H1 (cell line): ENCODE measurements around the gene TMEM232. TPM values are rescaled to one million over a fixed set of nuclear protein-coding genes. Genes with fewer than 3 reads are reported as not detected.

Experiments used
- BCL11A ChIP-seq, 2 experiments: IDR thresholded peaks; one replicate each; pipeline ENCODE4 v1.6.1; 2011; ENCODE audit warnings: low read depth in 2 of 2, low read length in 2 of 2, mild to moderate bottlenecking in 2 of 2
- CHD1 ChIP-seq: IDR thresholded peaks from 2 replicates; pipeline ENCODE4 v1.6.1; 2012; ENCODE audit warnings: low read depth, low read length, improper control_type of control experiment
- KDM5A ChIP-seq: fragments of 200-600 bp; IDR thresholded peaks from 2 replicates; pipeline ENCODE4 v1.7.1; 2012; ENCODE audit warnings: mild to moderate bottlenecking, low read length, inconsistent platforms, mixed read lengths
- NRF1 ChIP-seq: IDR thresholded peaks from 2 replicates; pipeline ENCODE4 v1.6.1; 2011; ENCODE audit warnings: mild to moderate bottlenecking, low read depth, low read length, improper control_type of control experiment
- RBBP5 ChIP-seq: IDR thresholded peaks from 2 replicates; pipeline ENCODE4 v1.7.1; 2012; ENCODE audit warnings: low read depth, mild to moderate bottlenecking, inconsistent platforms, low read length, moderate library complexity, borderline replicate concordance
- TCF12 ChIP-seq: IDR thresholded peaks from 2 replicates; pipeline ENCODE4 v1.6.1; 2011; ENCODE audit warnings: low read depth, mild to moderate bottlenecking, low read length
- polyA plus RNA-seq, 7 experiments: library from polyadenylated mRNA; depleted of rRNA in 3 of 7; stranded (reverse) in 5 of 7; unstranded in 2 of 7; fragments of >200 nt in 5 of 7; fragments of 200-250 nt in 2 of 7; gene quantifications; 1 replicate in 5 of 7; 2 replicates in 1 of 7; 4 replicates in 1 of 7; pipeline versions ENCODE4 v1.2.1 to v1.2.3, GENCODE V29; 2011 to 2013; ENCODE audit warnings: missing spikeins in 2 of 7, mixed read lengths in 2 of 7
- total RNA-seq: library from RNA; stranded (reverse); fragmentation: NEBNext Ultra II Directional; extraction: Animal tissue kit (Norgen Biotek cat#: 25700); gene quantifications from 2 replicates; pipeline ENCODE4 v1.2.1, GENCODE V29; 2021

Gene TMEM232
- total and polyA plus RNA-seq, 2 of the 8 experiments (the other 6 are each of a cell fraction or from before 2014, with no cell fraction given) = 0.38 to 1.3 TPM

GRCh38 chr5:110549301-110549700 lies 177.2 kb downstream of the TMEM232 start (continued):
- TF ChIP-seq NRF1 (no peak), KDM5A (no peak), CHD1 (no peak), RBBP5 (no peak), TCF12 (no peak), BCL11A (IDR thresholded peaks at IDR 0.05; ENCODE audit: low read depth in 2 of 2, low read length in 2 of 2) (no peak)
- TF ChIP-seq, all 59 proteins: peak for 0
